ENCODE data around the gene GTPBP3.
"Not testable (repeated sequence)": the region's sequence is repeated elsewhere in the genome, so short reads cannot be mapped to it uniquely, and the experiment has no call there.

The GTPBP3 gene

DNA sequence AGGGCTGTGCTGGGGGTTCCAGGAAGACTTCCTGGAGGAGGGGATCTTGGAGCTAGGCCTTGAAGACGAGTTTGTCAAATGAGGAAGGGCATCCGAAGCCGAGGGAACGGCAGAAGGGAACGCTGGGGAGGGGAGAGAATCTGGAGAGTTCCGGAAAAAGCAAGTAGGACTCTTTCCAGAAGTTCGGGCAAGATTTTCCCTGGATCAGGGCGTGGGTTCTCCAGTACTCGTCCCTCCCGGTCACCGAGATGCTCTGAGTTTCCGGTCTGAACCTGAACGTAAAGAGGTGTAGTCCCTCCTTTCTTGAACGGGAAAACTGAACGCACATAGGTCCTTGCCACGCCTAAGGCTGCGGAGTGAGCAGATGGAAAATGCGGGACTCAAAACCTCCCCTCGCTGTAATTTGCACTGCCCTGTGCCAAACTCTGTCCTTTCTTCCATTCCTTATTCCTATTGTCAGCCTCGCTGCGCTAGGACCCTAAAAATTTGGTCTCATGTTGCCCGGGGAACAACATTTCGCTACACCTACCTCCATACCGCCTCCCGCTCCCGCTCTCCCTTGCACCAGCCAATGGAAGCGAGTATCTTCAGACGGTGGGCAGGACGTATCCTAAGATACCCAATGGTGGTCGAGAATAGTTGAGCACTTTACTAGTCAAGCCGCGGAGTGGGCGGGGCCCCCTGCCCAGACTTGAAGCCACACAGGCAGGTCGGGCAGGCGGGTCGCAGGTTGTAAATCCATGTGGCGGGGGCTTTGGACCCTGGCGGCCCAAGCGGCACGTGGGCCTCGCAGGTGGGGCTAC is at the start of gene GTPBP3:
GTPBP3 (plus strand) TSS at position 682 of the 803 bp plus-strand sequence; CDS start at position 741, 59 bp downstream.
- peak; percentile 86 for DNase-seq

GRCh38 chr19:17289489-17289888 is 47.9 kb upstream of the GTPBP3 start:
- no peak for DNase-seq

- DNase-seq: no peak
These were observed 44.9 kb upstream of the GTPBP3 start for GRCh38 chr19:17292301-17293074.

- no peak for DNase-seq
These were observed 43.7 kb upstream of the GTPBP3 start for GRCh38 chr19:17293605-17294004.

- DNase-seq: no peak
These were observed 43.1 kb upstream of the GTPBP3 start for GRCh38 chr19:17294051-17294891.

DNA sequence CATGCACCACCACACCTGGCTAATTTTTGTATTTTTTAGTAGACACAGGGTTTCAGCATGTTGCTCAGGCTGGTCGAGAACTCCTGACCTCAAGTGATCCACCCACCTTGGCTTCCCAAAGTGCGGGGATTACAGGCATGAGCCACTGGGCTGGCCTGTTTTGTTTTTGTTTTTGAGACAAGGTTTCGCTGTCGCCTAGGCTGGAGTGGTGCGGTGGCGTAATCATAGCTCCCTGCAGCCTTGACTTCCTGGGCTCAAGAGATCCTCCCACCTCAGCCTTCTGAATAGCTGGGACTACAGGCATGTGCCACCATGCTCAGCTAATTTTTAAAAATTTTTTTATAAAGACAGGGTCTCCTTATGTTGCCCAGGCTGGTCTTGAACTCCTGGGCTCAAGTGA is 41.8 kb upstream of the GTPBP3 start:
- DNase-seq: not testable (repeated sequence)

DNA sequence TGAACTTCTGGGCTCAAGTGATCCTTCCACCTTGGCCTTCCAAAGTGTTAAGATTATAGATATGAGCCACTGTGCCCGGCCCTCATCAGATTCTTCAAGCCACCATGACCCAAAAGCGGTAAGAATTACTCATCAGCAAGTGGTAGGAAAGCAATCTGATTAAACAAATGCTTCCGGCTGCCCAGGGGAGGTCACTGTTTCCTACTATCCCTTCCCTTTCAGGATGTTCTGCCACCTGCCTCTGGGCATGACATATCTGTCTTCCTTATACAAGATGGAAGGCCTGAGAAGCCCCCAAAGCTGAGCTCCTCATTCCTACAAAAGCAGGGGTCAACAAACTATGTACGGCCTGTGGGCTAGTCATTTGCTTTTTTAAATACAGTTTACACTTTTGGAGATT is 41.1 kb upstream of the GTPBP3 start:
- DNase-seq: no peak

DNA sequence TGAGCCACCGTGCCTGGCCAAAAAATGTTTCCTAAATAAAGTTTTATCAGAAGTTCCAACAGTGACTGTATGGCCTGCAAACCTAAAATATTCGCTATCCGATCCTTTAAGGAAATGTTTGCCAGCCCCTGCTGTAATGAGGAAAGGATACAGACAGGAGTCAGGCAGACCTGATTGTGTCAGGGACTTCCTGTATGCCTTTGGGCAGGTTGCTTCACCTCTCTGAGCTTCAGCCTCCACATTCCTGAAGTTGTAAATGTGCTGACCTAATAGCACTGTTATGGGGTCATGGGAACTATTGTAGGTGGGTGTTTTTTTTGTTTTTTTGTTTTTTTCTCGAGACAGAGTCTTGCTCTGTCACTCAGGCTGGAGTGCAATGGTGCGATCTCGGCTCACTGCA is 40.4 kb upstream of the GTPBP3 start:
- DNase-seq: no peak

- no peak for DNase-seq
These were observed 36.2 kb upstream of the GTPBP3 start for GRCh38 chr19:17300992-17301619.

GRCh38 chr19:17302391-17303166 is 34.8 kb upstream of the GTPBP3 start:
- DNase-seq: no peak

DNA sequence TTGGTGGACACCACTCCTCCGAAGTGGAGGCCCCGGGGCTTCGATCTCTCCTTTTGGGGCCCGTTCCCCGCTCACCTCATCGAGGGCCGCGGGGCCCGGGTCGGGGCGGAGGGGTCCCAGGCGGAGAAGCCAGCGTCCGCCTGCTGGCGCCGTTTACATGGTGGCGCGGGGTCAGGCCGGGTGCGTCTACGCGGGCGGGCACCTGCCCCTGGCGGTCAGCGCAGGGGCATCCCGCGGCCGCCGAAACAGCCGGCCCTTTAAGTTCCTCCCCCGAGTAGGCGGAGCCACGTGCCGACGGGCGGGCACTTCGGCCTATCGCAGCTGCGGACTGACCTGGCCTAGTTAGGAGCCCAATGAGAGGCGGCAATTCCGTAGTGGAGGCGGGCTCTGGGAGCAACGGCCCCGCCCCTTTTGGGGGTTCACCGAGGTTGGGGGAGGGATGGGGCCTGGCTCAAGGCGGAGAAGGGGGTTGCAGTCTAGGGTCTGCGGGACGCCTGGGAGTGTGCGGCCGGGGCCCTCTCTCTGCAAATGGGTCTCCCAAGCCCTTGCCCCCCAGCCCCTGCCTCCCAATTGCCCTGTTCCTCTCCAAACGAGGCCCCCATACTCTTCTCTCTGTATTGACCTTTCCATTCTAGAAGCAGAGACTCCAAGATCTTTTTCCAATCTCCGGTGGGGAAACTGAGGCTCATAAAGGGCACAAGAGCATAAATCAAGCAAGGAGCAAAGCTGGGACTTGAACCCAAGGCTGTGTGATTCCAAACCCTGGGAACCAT is 34.0 kb upstream of the GTPBP3 start, which contains the start of gene ABHD8:
ABHD8 (minus strand) TSS at position 259 of the 773 bp plus-strand sequence. CDS start 1,809 bp downstream, outside the sequence.
- peak; percentile 46 for DNase-seq

DNA sequence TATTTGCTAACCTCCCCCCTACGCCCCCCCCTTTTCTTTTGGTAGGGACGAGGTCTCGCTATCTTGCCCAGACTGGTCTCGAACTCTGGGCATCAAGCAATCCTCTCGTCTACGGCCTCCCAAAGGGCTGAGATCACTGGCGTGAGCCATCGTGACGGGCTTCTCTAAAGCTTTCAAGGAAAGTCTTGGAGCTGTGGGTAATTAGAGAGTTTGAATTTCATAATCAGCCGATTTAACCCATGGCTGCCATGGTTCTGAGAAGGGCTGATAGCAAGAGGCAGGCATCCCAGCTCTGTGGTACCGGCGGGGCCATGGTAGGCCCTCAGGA is 33.4 kb upstream of the GTPBP3 start:
- DNase-seq: no peak

DNA sequence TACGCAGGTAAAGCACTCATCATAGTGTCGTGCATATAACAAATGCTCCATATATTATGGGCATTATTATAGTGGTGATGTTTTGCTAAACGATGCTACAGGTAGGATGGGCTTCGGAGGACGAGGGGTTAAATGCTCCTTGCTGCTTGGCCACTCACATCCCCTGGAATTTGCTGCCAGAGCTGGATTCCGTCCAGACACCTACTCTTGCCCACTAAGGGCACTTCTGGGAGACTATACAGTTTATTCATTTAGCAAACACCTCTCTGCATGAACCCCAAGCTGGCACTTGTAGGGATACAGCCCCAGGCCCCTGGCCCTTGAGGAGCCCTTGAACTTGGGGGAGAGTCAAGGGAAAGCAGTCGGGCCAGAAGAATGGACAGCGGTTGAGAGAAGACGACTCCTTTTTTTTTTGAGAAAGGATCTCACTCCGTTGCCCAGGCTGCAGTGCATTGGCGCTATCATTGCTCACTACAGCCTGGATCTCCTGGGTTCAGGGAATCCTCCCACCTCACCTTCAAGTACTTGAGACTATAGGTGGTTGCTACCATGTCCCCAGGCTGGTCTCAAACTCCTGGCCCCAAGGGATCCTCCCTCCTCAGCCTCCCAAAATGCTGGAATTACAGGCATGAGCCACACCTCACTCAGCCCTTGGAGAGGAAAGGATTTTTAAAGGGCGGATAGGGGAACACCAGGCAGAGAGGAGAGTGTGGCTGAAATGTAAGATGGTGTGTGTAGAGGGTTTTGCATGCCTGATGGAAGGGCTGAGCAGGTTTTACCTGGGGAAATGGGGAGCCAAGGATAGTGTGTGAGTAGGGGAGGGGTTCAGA is 32.8 kb upstream of the GTPBP3 start:
- no peak for DNase-seq

DNA sequence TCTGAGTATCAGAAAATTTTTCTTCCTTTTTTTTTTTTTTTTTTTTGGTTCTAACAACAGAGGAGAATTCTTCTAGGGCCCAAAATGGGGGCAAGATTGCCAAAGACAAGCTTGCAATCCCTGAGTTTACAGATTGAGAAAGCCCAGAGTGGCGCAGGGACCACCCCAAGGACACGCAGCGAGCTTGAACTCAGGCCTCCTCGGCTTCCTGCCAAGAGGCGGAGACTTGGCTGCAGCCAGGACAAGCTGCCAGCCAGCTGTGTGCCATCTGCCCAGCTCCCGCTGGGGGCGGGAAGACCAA is 32.2 kb upstream of the GTPBP3 start:
- DNase-seq: no peak

- DNase-seq: peak; percentile 76
These were observed 31.7 kb upstream of the GTPBP3 start, which contains the start of gene MRPL34 for GRCh38 chr19:17305517-17306284. TSS of gene MRPL34 (plus strand) at chr19:17305872. CDS start at chr19:17305893, 21 bp downstream.

- DNase-seq: no peak
These were observed 31.1 kb upstream of the GTPBP3 start for GRCh38 chr19:17306285-17306714.

DNA sequence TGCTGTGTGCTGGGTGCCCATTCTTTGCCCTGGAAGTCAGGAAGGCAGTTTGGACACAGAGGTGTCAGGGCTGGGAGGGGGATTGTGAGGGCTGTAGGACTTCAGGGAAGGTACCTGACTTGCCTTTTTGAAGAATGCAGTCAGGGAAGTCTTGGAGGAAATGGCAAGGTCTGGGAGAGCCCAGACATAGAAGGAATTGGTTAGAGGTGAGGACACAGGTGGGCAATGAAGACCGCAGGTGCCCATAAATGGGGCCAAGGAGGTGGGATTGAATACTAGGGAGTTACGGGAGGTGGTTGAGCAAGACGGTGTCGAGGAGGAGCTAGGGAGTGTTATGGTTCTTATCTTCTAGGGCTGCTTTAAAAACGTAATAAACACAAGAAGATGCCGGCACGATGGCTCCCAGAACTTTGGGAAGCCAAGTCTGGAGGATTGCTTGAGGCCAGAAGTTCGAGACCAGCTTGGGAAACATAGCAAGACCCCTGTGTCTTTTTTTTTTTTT is 29.4 kb upstream of the GTPBP3 start:
- DNase-seq: no peak

GRCh38 chr19:17309198-17309964 is 28.0 kb upstream of the GTPBP3 start, which contains the start of gene DDA1:
TSS of gene DDA1 (plus strand) at chr19:17309563. CDS start at chr19:17309655, 92 bp downstream.
- peak; percentile 88 for DNase-seq
